HepG2 (cell line): ENCODE results near the gene JPH2.

Source experiments
- BRCA1 ChIP-seq: sonication (generic); formaldehyde crosslinking; IDR thresholded peaks from 2 replicates; pipeline ENCODE4 v1.4.0; 2020; ENCODE audit warnings: missing genetic modification reagents
- HDAC6 ChIP-seq: fragments of 200-600 bp; sonication (generic); IDR thresholded peaks from 2 replicates; pipeline ENCODE4 v1.7.0; 2017; ENCODE audit warnings: mild to moderate bottlenecking, antibody characterized with exemption, low read length, low read depth
- HNRNPK ChIP-seq: fragments of 200-400 bp; formaldehyde crosslinking; IDR thresholded peaks from 2 replicates; pipeline ENCODE4 v1.6.1; 2018; ENCODE audit warnings: low read length, low read depth, moderate library complexity, mild to moderate bottlenecking; ENCODE audit not compliant: poor library complexity, severe bottlenecking
- POLR2AphosphoS5 ChIP-seq: IDR thresholded peaks from 2 replicates; pipeline ENCODE4 v1.6.1; 2012; ENCODE audit warnings: low read depth, low read length
- PRDM10 ChIP-seq: sonication (generic); formaldehyde crosslinking; IDR thresholded peaks from 2 replicates; pipeline ENCODE4 v1.4.0; 2020; ENCODE audit warnings: low read depth, missing genetic modification reagents
- RAD51 ChIP-seq: fragments of 450-650 bp; IDR thresholded peaks from 2 replicates; pipeline ENCODE4 v1.6.1; 2016; ENCODE audit warnings: borderline replicate concordance
- THAP11 ChIP-seq: IDR thresholded peaks from 2 replicates; pipeline ENCODE4 v1.6.1; 2016; ENCODE audit warnings: missing biosample characterization, missing genetic modification reagents
- ZBTB21 ChIP-seq: sonication (generic); formaldehyde crosslinking; IDR thresholded peaks from 2 replicates; pipeline ENCODE4 v1.4.0; 2020; ENCODE audit warnings: missing genetic modification reagents
- ZNF230 ChIP-seq: sonication (generic); formaldehyde crosslinking; IDR thresholded peaks from 2 replicates; pipeline ENCODE4 v1.4.0; 2020; ENCODE audit warnings: mild to moderate bottlenecking, missing genetic modification reagents
- ZSCAN20 ChIP-seq: sonication (generic); formaldehyde crosslinking; IDR thresholded peaks from 2 replicates; pipeline ENCODE4 v1.4.0; 2020; ENCODE audit warnings: missing genetic modification reagents, mild to moderate bottlenecking, borderline replicate concordance
- ZSCAN30 ChIP-seq: sonication (generic); formaldehyde crosslinking; IDR thresholded peaks from 2 replicates; pipeline ENCODE4 v1.5.0; 2020; ENCODE audit warnings: mild to moderate bottlenecking, missing genetic modification reagents
- TF ChIP-seq, protein P1 (sequence below): sonication (generic); formaldehyde crosslinking; IDR thresholded peaks from 2 replicates; pipeline ENCODE4 v1.4.0; 2020; ENCODE audit warnings: missing genetic modification reagents, borderline replicate concordance

DNA sequence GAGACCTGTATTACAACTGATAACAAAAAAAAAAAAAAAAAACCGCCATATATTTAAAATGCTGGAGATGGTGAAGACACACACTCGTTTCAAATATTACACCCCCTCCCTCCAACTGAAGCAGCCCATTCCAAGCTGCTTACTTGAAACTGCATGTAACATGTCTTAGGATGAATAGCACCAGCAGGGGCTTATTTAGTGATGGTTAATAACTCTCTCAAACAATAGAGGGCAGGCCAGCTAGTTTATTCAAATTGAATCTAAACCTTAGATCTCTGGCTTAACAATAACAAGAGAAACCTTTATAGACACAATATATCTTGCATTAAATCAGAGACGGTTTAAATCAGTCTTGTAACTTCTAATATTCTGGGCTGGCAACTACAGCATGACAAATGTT lies 9.3 kb upstream of the JPH2 start:
- TF ChIP-seq PRDM10 (CRISPR knock-in tag) (no peak), RAD51 (no peak), POLR2AphosphoS5 (no peak; the same call in 1 of the 2 replicates), THAP11 (CRISPR knock-in tag) (no peak), ZBTB21 (no peak), HNRNPK (no peak), ZSCAN20 (CRISPR knock-in tag) (no peak), ZNF230 (no peak), HDAC6 (no peak), ZSCAN30 (CRISPR knock-in tag) (no peak), BRCA1 (CRISPR knock-in tag) (no peak)
- TF ChIP-seq, protein P1, sequence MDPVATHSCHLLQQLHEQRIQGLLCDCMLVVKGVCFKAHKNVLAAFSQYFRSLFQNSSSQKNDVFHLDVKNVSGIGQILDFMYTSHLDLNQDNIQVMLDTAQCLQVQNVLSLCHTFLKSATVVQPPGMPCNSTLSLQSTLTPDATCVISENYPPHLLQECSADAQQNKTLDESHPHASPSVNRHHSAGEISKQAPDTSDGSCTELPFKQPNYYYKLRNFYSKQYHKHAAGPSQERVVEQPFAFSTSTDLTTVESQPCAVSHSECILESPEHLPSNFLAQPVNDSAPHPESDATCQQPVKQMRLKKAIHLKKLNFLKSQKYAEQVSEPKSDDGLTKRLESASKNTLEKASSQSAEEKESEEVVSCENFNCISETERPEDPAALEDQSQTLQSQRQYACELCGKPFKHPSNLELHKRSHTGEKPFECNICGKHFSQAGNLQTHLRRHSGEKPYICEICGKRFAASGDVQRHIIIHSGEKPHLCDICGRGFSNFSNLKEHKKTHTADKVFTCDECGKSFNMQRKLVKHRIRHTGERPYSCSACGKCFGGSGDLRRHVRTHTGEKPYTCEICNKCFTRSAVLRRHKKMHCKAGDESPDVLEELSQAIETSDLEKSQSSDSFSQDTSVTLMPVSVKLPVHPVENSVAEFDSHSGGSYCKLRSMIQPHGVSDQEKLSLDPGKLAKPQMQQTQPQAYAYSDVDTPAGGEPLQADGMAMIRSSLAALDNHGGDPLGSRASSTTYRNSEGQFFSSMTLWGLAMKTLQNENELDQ (CRISPR knock-in tag) = no peak
